Panc1 (cell line): Measurements from ENCODE around the gene WWTR1. TPM values are rescaled to one million over a fixed set of nuclear protein-coding genes. Genes with fewer than 3 reads are reported as not detected.

ENCODE experiments used
- ATAC-seq: fragments of 200-7000 bp; cut with Tn5 transposase; 2 replicates; pipeline ENCODE4 v1.9.1; 2020; ENCODE audit warnings: mild to moderate bottlenecking, moderate library complexity
- BruUV-seq: library from RNA; stranded (reverse); fragments of 400-500 nt; replicated peaks from 2 replicates; lab custom pipeline; 2021; lab: Mats Ljungman, UMichigan
- CTCF ChIA-PET: fragments of 300-600 bp; sonication (Branson Sonifier 250); formaldehyde crosslinking; loops from one replicate; lab custom pipeline; 2022; ENCODE audit warnings: antibody characterized with exemption; lab: Charles Lee
- POLR2A ChIA-PET: fragments of 300-600 bp; sonication (Branson Sonifier 250); formaldehyde crosslinking; loops from one replicate; lab custom pipeline; 2022; ENCODE audit warnings: antibody characterized with exemption; lab: Charles Lee
- DNase-seq: peaks from one replicate; pipeline ENCODE4 v3.0.0-alpha.2; 2010; ENCODE audit warnings: low read depth, low spot score
- H3K27ac ChIP-seq: 2 replicates; pipeline ENCODE4 v1.5.1; 2011; ENCODE audit warnings: mild to moderate bottlenecking, low read length, inconsistent platforms
- H3K27me3 ChIP-seq: fragments of 200-500 bp; sonication (Bioruptor generic); 2 replicates; pipeline ENCODE4 v1.6.0; 2014; ENCODE audit warnings: low read length, inconsistent platforms; ENCODE audit not compliant: control insufficient read depth, insufficient read depth
- H3K36me3 ChIP-seq: fragments of 200-500 bp; sonication (Bioruptor generic); 2 replicates; pipeline ENCODE4 v1.5.1; 2014; ENCODE audit warnings: inconsistent platforms, mild to moderate bottlenecking, low read length, moderate library complexity; ENCODE audit not compliant: control insufficient read depth, insufficient read depth
- H3K4me1 ChIP-seq: 2 replicates; pipeline ENCODE4 v1.5.1; 2011; ENCODE audit warnings: inconsistent platforms, mild to moderate bottlenecking, low read length, moderate library complexity; ENCODE audit not compliant: control insufficient read depth, insufficient read depth
- H3K4me3 ChIP-seq, 2 experiments: 2 replicates each; pipeline ENCODE4 v1.5.1; 2011 to 2012; ENCODE audit warnings: low read depth in 2 of 2, low read length in 2 of 2, mild to moderate bottlenecking in 2 of 2, inconsistent platforms in 1 of 2, moderate library complexity in 1 of 2
- H3K9me3 ChIP-seq: fragments of 200-500 bp; sonication (Bioruptor generic); 2 replicates; pipeline ENCODE4 v1.5.1; 2014; ENCODE audit warnings: low read depth, mild to moderate bottlenecking, inconsistent platforms, low read length, moderate library complexity; ENCODE audit not compliant: control insufficient read depth, insufficient read depth
- CTCF ChIP-seq: fragments of 450-650 bp; IDR thresholded peaks from 2 replicates; pipeline ENCODE4 v1.5.1; 2017; ENCODE audit warnings: mild to moderate bottlenecking
- POLR2AphosphoS5 ChIP-seq: IDR thresholded peaks from 2 replicates; pipeline ENCODE4 v1.6.1; 2012; ENCODE audit warnings: mild to moderate bottlenecking, low read depth, low read length, moderate library complexity
- REST ChIP-seq, 2 experiments: IDR thresholded peaks; 2 replicates each; pipeline ENCODE4 v1.6.1; 2011 to 2012; ENCODE audit warnings: low read depth in 2 of 2, control low read depth in 1 of 2, low read length in 1 of 2, mild to moderate bottlenecking in 1 of 2, moderate library complexity in 1 of 2; ENCODE audit not compliant: insufficient read depth in 1 of 2
- SIN3A ChIP-seq: IDR thresholded peaks from 2 replicates; pipeline ENCODE4 v1.6.1; 2012; ENCODE audit warnings: low read depth, mild to moderate bottlenecking, low read length, moderate library complexity, borderline replicate concordance; ENCODE audit not compliant: insufficient read depth
- TCF7L2 ChIP-seq: IDR thresholded peaks from 2 replicates; pipeline ENCODE4 v1.6.1; 2011; ENCODE audit warnings: mild to moderate bottlenecking, low read depth, low read length, inconsistent platforms
- in situ Hi-C: cut with HindIII; loops from 2 replicates; pipeline ENCODE4 v1.10.0; 2016; ENCODE audit warnings: low sequenced_read_pairs, low pct_unique_long_range_greater_than_20kb
- intact Hi-C: fragments of 100-400 bp; cut with micrococcal nuclease; formaldehyde crosslinking; loops from one replicate; pipeline ENCODE4 v1.10.0; 2022; ENCODE audit not compliant: unreplicated experiment
- total RNA-seq: library from RNA; stranded (reverse); gene quantifications from one replicate; pipeline ENCODE4 v1.2.1, GENCODE V29; 2021; ENCODE audit not compliant: unreplicated experiment

WWTR1 gene
- total RNA-seq, 1 experiment from 2014 or later: 298 TPM

- intact Hi-C loops: loop anchor here (5.0 to 10.0 kb wide), 2 partner anchors 84 to 111 kb away; no protein-coding TSS in a partner anchor
- Histone ChIP-seq H3K27ac (peak overlapping the region; percentile 91), H3K36me3 (peaks cover 26% of the 10 kb centered on the region; the same call in 1 of the 2 replicates), H3K9me3 (no peaks in the 10 kb centered on the region), H3K27me3 (no peaks in the 10 kb centered on the region), H3K4me3 (peak overlapping the region; percentile 85 to 87), H3K4me1 (peaks cover 54% of the 10 kb centered on the region)
- no peak for ATAC-seq
- POLR2A ChIA-PET: interaction anchor here (0.5 to 0.8 kb wide), 5 partner anchors 13 to 142 kb away, joined by 3 to 7 read pairs (median 3); no protein-coding TSS in a partner anchor
- TSS peak; percentile 58 for BruUV-seq
- CTCF ChIA-PET: interaction anchor here (1.0 kb wide), 1 partner anchor 87 kb away, joined by 3 read pairs; no protein-coding TSS in a partner anchor
- in situ Hi-C loops: no loop called here
- DNase-seq: no peak
- TF ChIP-seq SIN3A (0 out of 2 replicates have a peak, but pooled peaks have one; percentile 78), CTCF (0 out of 2 replicates have a peak, but pooled peaks have one; percentile 3), REST (IDR thresholded peaks at IDR 0.05; ENCODE audit: insufficient read depth in 1 of 2, low read depth in 2 of 2, low read length in 1 of 2) (no peak), POLR2AphosphoS5 (no peak; the same call in 1 of the 2 replicates)
Measured at GRCh38 chr3:149655826-149656574, 1.8 kb downstream of the WWTR1 start.

GRCh38 chr3:149654188-149654601 lies 3.6 kb downstream of the WWTR1 start:
- H3K4me1 ChIP-seq: peaks cover 52% of the 10 kb centered on the region
- H3K27me3 ChIP-seq: no peaks in the 10 kb centered on the region
- peaks cover 39% of the 10 kb centered on the region for H3K36me3 ChIP-seq
- ATAC-seq (no peak), DNase-seq (no peak)
- peak overlapping the region; percentile 85 to 87 for H3K4me3 ChIP-seq
- peak overlapping the region; percentile 86 for H3K27ac ChIP-seq
- no peaks in the 10 kb centered on the region for H3K9me3 ChIP-seq
- BruUV-seq: no TSS peak
- intact Hi-C loops: loop anchor here (10.0 kb wide), 1 partner anchor 109 kb away; no protein-coding TSS in a partner anchor
- CTCF ChIA-PET: interaction anchor here (0.6 kb wide), 1 partner anchor 29 kb away, joined by 6 read pairs; no protein-coding TSS in a partner anchor
- TF ChIP-seq SIN3A (no peak), REST (IDR thresholded peaks at IDR 0.05; ENCODE audit: insufficient read depth in 1 of 2, low read depth in 2 of 2, low read length in 1 of 2) (no peak), TCF7L2 (no peak), POLR2AphosphoS5 (0 out of 2 replicates have a peak, but pooled peaks have one; percentile 50)
- POLR2A ChIA-PET: interaction anchor here (0.5 to 1.3 kb wide), 2 partner anchors 18 to 78 kb away, joined by 3 to 5 read pairs; no protein-coding TSS in a partner anchor
- in situ Hi-C loops: no loop called here
